Neural cell (in vitro differentiated cells): ENCODE results near the gene KLHL3.

Experiments
- CTCF ChIP-seq: fragments of 450-650 bp; IDR thresholded peaks from 2 replicates; pipeline ENCODE4 v1.5.1; 2014; ENCODE audit warnings: antibody characterized with exemption, mild to moderate bottlenecking, moderate library complexity; ENCODE audit not compliant: poor library complexity, severe bottlenecking
- EZH2 ChIP-seq: fragments of 200-600, 300-800 bp; shearing (Covaris generic), sonication (generic); IDR thresholded peaks from 2 replicates; pipeline ENCODE4 v1.6.1; 2014; ENCODE audit warnings: antibody characterized with exemption, low read length, borderline replicate concordance, mild to moderate bottlenecking; ENCODE audit not compliant: insufficient read depth, poor library complexity, severe bottlenecking
- POLR2AphosphoS5 ChIP-seq: IDR thresholded peaks from 2 replicates; pipeline ENCODE4 v1.6.1; 2012
- RAD21 ChIP-seq: fragments of 450-650 bp; conservative IDR thresholded peaks from 2 replicates; pipeline ENCODE4 v1.6.1; 2014; ENCODE audit warnings: antibody characterized with exemption, mild to moderate bottlenecking, moderate library complexity

- TF ChIP-seq CTCF (no peak), EZH2 (no peak), POLR2AphosphoS5 (no peak), RAD21 (no peak)
Observed at GRCh38 chr5:137607771-137608170, 128.1 kb downstream of the KLHL3 start.
